OCI-LY1 (cell line): ENCODE results near the gene CSF1.
"Not testable (repeated sequence)": the region's sequence is repeated elsewhere in the genome, so short reads cannot be mapped to it uniquely, and the experiment has no call there.

ENCODE experiments used
- H2AFZ ChIP-seq: fragments of 200-600 bp; sonication (generic), shearing (Covaris generic); 2 replicates; pipeline ENCODE4 v1.6.0; 2014; ENCODE audit warnings: antibody characterized with exemption, mild to moderate bottlenecking, low read length
- H3F3A ChIP-seq: fragments of 200-600 bp; sonication (generic), shearing (Covaris generic); 2 replicates; pipeline ENCODE4 v1.6.0; 2014; ENCODE audit warnings: mild to moderate bottlenecking, antibody characterized with exemption, low read length, moderate library complexity; ENCODE audit not compliant: insufficient read depth
- H3K27ac ChIP-seq: fragments of 200-600 bp; sonication (generic); 2 replicates; pipeline ENCODE4 v1.5.1; 2014; ENCODE audit warnings: low read length, mixed run types, mild to moderate bottlenecking, low read depth; ENCODE audit not compliant: poor library complexity, severe bottlenecking
- H3K27me3 ChIP-seq: fragments of 200-600 bp; sonication (generic); 2 replicates; pipeline ENCODE4 v1.6.0; 2014; ENCODE audit warnings: antibody characterized with exemption, mild to moderate bottlenecking, low read length, moderate library complexity; ENCODE audit not compliant: insufficient read depth
- H3K36me3 ChIP-seq: fragments of 200-600 bp; sonication (generic); 2 replicates; pipeline ENCODE4 v1.6.1; 2014; ENCODE audit warnings: mild to moderate bottlenecking, antibody characterized with exemption, low read length, moderate library complexity, mixed read lengths; ENCODE audit not compliant: insufficient read depth
- H3K4me1 ChIP-seq: fragments of 200-600 bp; sonication (generic); 2 replicates; pipeline ENCODE4 v1.5.1; 2014; ENCODE audit warnings: mild to moderate bottlenecking, low read length, moderate library complexity; ENCODE audit not compliant: insufficient read depth, severe bottlenecking
- H3K4me2 ChIP-seq: fragments of 200-600 bp; sonication (generic), shearing (Covaris generic); 2 replicates; pipeline ENCODE4 v1.6.1; 2014; ENCODE audit warnings: low read length
- H3K4me3 ChIP-seq: fragments of 200-600 bp; sonication (generic); 2 replicates; pipeline ENCODE4 v1.5.1; 2014; ENCODE audit warnings: low read length, low read depth, mild to moderate bottlenecking, mixed read lengths; ENCODE audit not compliant: poor library complexity, severe bottlenecking
- H3K79me2 ChIP-seq: fragments of 200-600 bp; shearing (Covaris generic); 2 replicates; pipeline ENCODE4 v1.6.1; 2016; ENCODE audit warnings: mixed run types, low read length, mixed read lengths; ENCODE audit not compliant: insufficient read depth
- H3K9ac ChIP-seq: fragments of 200-600 bp; sonication (generic), shearing (Covaris generic); 2 replicates; pipeline ENCODE4 v1.6.1; 2014; ENCODE audit warnings: mild to moderate bottlenecking, low read length, mixed read lengths
- H3K9me2 ChIP-seq: fragments of 200-600 bp; sonication (generic), shearing (Covaris generic); 2 replicates; pipeline ENCODE4 v1.6.1; 2014; ENCODE audit warnings: low read depth, mild to moderate bottlenecking, low read length, mixed read lengths
- H3K9me3 ChIP-seq: fragments of 200-600 bp; shearing (Covaris generic); 2 replicates; pipeline ENCODE4 v1.6.1; 2014; ENCODE audit warnings: low read length, mixed read lengths
- H4K20me1 ChIP-seq: fragments of 200-600 bp; sonication (generic), shearing (Covaris generic); 2 replicates; pipeline ENCODE4 v1.6.0; 2016; ENCODE audit warnings: mild to moderate bottlenecking, low read length; ENCODE audit not compliant: insufficient read depth
- EZH2 ChIP-seq: fragments of 200-600 bp; sonication (generic), shearing (Covaris generic); IDR thresholded peaks from 2 replicates; pipeline ENCODE4 v1.8.0; 2017; ENCODE audit warnings: borderline replicate concordance, mixed run types, mild to moderate bottlenecking, antibody characterized with exemption, low read length, moderate library complexity, mixed read lengths
- TF ChIP-seq, protein P1 (sequence below): fragments of 200-600 bp; sonication (generic), shearing (Covaris generic); IDR thresholded peaks from 2 replicates; pipeline ENCODE4 v1.5.1; 2017; ENCODE audit warnings: mild to moderate bottlenecking, antibody characterized with exemption, low read length, moderate library complexity, mixed read lengths

The CSF1 gene

DNA sequence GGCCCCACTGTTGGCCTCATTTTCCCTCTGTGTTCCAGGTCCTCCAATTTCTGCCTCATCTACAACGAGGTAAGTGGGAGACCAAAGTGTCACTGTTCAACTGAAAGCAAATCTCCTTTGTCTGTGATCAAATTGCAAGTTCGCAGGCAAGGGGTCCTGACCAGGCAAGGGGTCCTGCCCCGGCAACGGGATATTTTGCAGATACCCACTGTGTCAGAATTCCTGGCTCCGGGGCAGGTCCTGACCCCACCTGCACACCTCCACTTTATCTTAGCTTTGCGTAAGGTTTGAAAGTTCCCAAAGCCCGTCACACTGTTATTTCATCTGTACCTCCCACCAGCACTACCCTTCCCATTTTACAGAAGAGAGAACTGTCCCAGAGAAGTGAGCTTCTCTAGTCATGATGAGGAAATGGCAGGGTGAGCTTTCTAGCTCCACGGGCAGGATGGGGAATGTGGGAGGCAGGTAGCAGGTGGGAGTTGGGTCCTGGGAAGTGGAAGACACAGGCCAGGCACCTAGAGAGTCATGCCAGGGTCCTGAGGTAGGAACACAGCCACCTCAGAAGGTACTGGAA is 32.0 kb upstream of the CSF1 start:
- Histone ChIP-seq H3K27me3 (no peaks in the 10 kb centered on the region), H3K4me3 (no peak overlapping the region), H3K79me2 (no peaks in the 10 kb centered on the region), H4K20me1 (no peaks in the 10 kb centered on the region), H3K36me3 (no peaks in the 10 kb centered on the region), H3K27ac (no peak overlapping the region), H2AFZ (no peak overlapping the region), H3K9ac (no peak overlapping the region), H3K9me3 (no peaks in the 10 kb centered on the region), H3K4me2 (no peak overlapping the region), H3K9me2 (no peaks in the 10 kb centered on the region), H3F3A (no peaks in the 10 kb centered on the region), H3K4me1 (no peaks in the 10 kb centered on the region)
- TF ChIP-seq, protein P1, sequence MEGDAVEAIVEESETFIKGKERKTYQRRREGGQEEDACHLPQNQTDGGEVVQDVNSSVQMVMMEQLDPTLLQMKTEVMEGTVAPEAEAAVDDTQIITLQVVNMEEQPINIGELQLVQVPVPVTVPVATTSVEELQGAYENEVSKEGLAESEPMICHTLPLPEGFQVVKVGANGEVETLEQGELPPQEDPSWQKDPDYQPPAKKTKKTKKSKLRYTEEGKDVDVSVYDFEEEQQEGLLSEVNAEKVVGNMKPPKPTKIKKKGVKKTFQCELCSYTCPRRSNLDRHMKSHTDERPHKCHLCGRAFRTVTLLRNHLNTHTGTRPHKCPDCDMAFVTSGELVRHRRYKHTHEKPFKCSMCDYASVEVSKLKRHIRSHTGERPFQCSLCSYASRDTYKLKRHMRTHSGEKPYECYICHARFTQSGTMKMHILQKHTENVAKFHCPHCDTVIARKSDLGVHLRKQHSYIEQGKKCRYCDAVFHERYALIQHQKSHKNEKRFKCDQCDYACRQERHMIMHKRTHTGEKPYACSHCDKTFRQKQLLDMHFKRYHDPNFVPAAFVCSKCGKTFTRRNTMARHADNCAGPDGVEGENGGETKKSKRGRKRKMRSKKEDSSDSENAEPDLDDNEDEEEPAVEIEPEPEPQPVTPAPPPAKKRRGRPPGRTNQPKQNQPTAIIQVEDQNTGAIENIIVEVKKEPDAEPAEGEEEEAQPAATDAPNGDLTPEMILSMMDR: no peak
- no peak for TF ChIP-seq EZH2

DNA sequence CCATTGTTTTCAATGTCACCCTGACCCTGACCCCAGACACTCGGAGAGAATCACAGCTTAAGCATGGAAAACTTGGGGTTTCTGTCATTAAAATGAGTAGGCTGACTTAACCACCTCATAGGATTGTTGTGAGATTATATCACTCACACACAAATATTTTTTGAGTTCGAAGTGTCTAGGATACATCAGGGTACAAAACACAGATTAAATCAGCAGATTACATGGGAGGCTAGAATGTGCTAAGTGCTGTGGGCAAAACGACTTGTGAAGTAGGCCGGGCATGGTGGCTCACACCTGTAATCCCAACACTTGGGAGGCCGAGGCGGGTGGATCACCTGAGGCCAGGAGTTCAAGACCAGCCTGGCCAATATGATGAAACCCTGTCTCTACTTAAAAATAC is 31.3 kb upstream of the CSF1 start:
- not testable (repeated sequence) for H3K9me3 ChIP-seq, H3K4me3 ChIP-seq, H3F3A ChIP-seq, H3K79me2 ChIP-seq, H3K27ac ChIP-seq, H2AFZ ChIP-seq, H3K36me3 ChIP-seq, H4K20me1 ChIP-seq, H3K4me2 ChIP-seq, H3K9ac ChIP-seq, H3K9me2 ChIP-seq, H3K27me3 ChIP-seq, H3K4me1 ChIP-seq

DNA sequence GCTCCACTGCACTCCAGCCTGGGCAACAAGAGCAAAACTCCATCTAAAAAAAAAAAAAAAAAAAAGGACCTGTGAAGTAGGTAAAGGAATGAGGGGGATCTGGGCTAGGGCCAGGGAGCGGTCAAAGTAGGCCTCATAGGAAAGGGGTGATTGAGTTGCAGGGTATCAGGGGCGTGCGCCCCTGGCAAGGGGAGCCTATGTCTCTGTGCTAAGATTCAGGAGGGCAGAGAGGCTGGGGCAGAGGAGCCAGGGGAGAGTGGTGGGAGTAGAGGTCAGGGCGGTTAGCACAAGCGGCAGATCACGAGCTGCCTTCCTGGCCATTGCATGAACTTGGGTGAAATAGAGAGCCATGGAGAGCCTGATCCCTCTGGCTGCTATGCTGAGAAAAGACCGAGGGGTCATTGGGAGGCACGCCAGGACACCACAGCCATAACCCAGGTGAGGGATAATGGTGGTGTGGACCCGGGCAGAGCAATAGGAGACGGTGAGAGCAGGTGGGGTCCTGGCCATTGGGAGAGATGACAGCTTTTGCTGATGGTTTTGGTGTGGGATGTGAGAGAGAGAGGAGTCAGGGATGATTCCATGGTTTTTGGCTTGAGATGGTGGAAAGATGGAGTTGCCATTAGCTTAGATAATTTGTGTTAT is 30.6 kb upstream of the CSF1 start:
- Histone ChIP-seq H3K4me1 (no peaks in the 10 kb centered on the region), H3K9ac (no peak overlapping the region), H3K4me3 (no peak overlapping the region), H4K20me1 (no peaks in the 10 kb centered on the region), H3K36me3 (no peaks in the 10 kb centered on the region), H3K79me2 (no peaks in the 10 kb centered on the region), H3K9me3 (no peaks in the 10 kb centered on the region), H3K27ac (no peak overlapping the region), H2AFZ (no peak overlapping the region), H3K9me2 (no peaks in the 10 kb centered on the region), H3F3A (no peaks in the 10 kb centered on the region), H3K27me3 (no peaks in the 10 kb centered on the region), H3K4me2 (no peak overlapping the region)
- TF ChIP-seq, protein P1: no peak
- TF ChIP-seq EZH2: no peak
